Activated CD4-positive, alpha-beta T cell treated with anti-CD3 and anti-CD28 coated beads, Interleukin-2, amount 10 ng/mL, durations not matched to agents 24 days and 14 days (primary cell): Measurements from ENCODE around the gene TFDP1. TPM values are rescaled to one million over a fixed set of nuclear protein-coding genes. Genes with fewer than 3 reads are reported as not detected.
A peak's percentile ranks its signal among the peaks of the same experiment; 100 is the strongest.
"Not testable (repeated sequence)": the region's sequence is repeated elsewhere in the genome, so short reads cannot be mapped to it uniquely, and the experiment has no call there.

Source experiments
- DNase-seq: peaks from one replicate; pipeline ENCODE4 v3.0.0; 2022
- H3K27ac Mint-ChIP-seq: one replicate; pipeline ENCODE4 v1.8.0; 2022; ENCODE audit warnings: mild to moderate bottlenecking, mixed read lengths
- H3K27me3 Mint-ChIP-seq: one replicate; pipeline ENCODE4 v1.8.0; 2022; ENCODE audit warnings: mixed read lengths
- H3K36me3 Mint-ChIP-seq: one replicate; pipeline ENCODE4 v1.8.0; 2022; ENCODE audit warnings: low read depth, mild to moderate bottlenecking, mixed read lengths
- H3K4me1 Mint-ChIP-seq: one replicate; pipeline ENCODE4 v1.8.0; 2021; ENCODE audit warnings: mixed read lengths
- H3K4me3 Mint-ChIP-seq: one replicate; pipeline ENCODE4 v1.8.0; 2022; ENCODE audit warnings: mild to moderate bottlenecking, moderate library complexity, mixed read lengths
- H3K9me3 Mint-ChIP-seq: one replicate; pipeline ENCODE4 v1.8.0; 2021; ENCODE audit warnings: mixed read lengths
- intact Hi-C: fragments of 100-400 bp; cut with micrococcal nuclease; formaldehyde crosslinking; loops from one replicate; pipeline ENCODE4 v1.15.1; 2023
- total RNA-seq: library from RNA; stranded (reverse); gene quantifications from 2 replicates; pipeline ENCODE4 v1.2.3, GENCODE V29; 2022

The TFDP1 gene
- total RNA-seq, 1 donor from 2014 or later: 180 TPM

- H3K9me3 Mint-ChIP-seq: no peaks in the 10 kb centered on the region
Observed at GRCh38 chr13:113616991-113617749, 32.6 kb downstream of the TFDP1 start.

GRCh38 chr13:113617961-113618360 is 33.4 kb downstream of the TFDP1 start:
- no peaks in the 10 kb centered on the region for H3K27me3 Mint-ChIP-seq
- peaks cover 20% of the 10 kb centered on the region for H3K36me3 Mint-ChIP-seq
- intact Hi-C loops: no loop called here
- no peak overlapping the region for H3K4me3 Mint-ChIP-seq
- no peaks in the 10 kb centered on the region for H3K9me3 Mint-ChIP-seq
- H3K4me1 Mint-ChIP-seq: no peaks in the 10 kb centered on the region
- DNase-seq: no peak
- H3K27ac Mint-ChIP-seq: no peak overlapping the region

More at GRCh38 chr13:113616991-113617749, 32.6 kb downstream of the TFDP1 start:
- Mint-ChIP-seq H3K36me3 (peaks cover 23% of the 10 kb centered on the region), H3K4me3 (no peak overlapping the region), H3K4me1 (peaks cover 2% of the 10 kb centered on the region), H3K27me3 (no peaks in the 10 kb centered on the region), H3K27ac (no peak overlapping the region)
- intact Hi-C loops: no loop called here
- no peak for DNase-seq

- no peaks in the 10 kb centered on the region for H3K27me3 Mint-ChIP-seq
Observed at GRCh38 chr13:113618455-113618854, 33.9 kb downstream of the TFDP1 start.

GRCh38 chr13:113620036-113620796 is 35.7 kb downstream of the TFDP1 start:
- H3K4me3 Mint-ChIP-seq: no peak overlapping the region
- no peaks in the 10 kb centered on the region for H3K27me3 Mint-ChIP-seq
- no peaks in the 10 kb centered on the region for H3K4me1 Mint-ChIP-seq
- H3K9me3 Mint-ChIP-seq: no peaks in the 10 kb centered on the region
- DNase-seq: no peak
- no peak overlapping the region for H3K27ac Mint-ChIP-seq
- peaks cover 33% of the 10 kb centered on the region for H3K36me3 Mint-ChIP-seq
- intact Hi-C loops: no loop called here

More at GRCh38 chr13:113618455-113618854, 33.9 kb downstream of the TFDP1 start:
- Mint-ChIP-seq H3K36me3 (peaks cover 22% of the 10 kb centered on the region), H3K27ac (no peak overlapping the region), H3K4me3 (no peak overlapping the region), H3K9me3 (no peaks in the 10 kb centered on the region), H3K4me1 (no peaks in the 10 kb centered on the region)
- DNase-seq: no peak
- intact Hi-C loops: no loop called here

GRCh38 chr13:113621046-113621445 is 36.5 kb downstream of the TFDP1 start:
- Mint-ChIP-seq H3K27ac (peak overlapping the region; percentile 29), H3K4me3 (no peak overlapping the region), H3K4me1 (no peaks in the 10 kb centered on the region), H3K27me3 (no peaks in the 10 kb centered on the region), H3K9me3 (no peaks in the 10 kb centered on the region), H3K36me3 (peaks cover 39% of the 10 kb centered on the region)
- intact Hi-C loops: no loop called here
- no peak for DNase-seq

- H3K9me3 Mint-ChIP-seq, H3K4me3 Mint-ChIP-seq, H3K27me3 Mint-ChIP-seq, H3K4me1 Mint-ChIP-seq, DNase-seq, intact Hi-C loops: not testable (repeated sequence)
- H3K36me3 Mint-ChIP-seq: peaks cover 41% of the 10 kb centered on the region
- H3K27ac Mint-ChIP-seq: peak overlapping the region; percentile 6
Observed at GRCh38 chr13:113621498-113621897, 36.9 kb downstream of the TFDP1 start.

- H3K27ac Mint-ChIP-seq, H3K4me1 Mint-ChIP-seq, H3K9me3 Mint-ChIP-seq, H3K27me3 Mint-ChIP-seq, H3K4me3 Mint-ChIP-seq, DNase-seq, intact Hi-C loops: not testable (repeated sequence)
- H3K36me3 Mint-ChIP-seq: peaks cover 45% of the 10 kb centered on the region
Observed at GRCh38 chr13:113621986-113622550, 37.5 kb downstream of the TFDP1 start.

- Mint-ChIP-seq H3K36me3 (peaks cover 47% of the 10 kb centered on the region), H3K4me1 (no peaks in the 10 kb centered on the region), H3K27ac (no peak overlapping the region), H3K27me3 (no peaks in the 10 kb centered on the region), H3K4me3 (no peak overlapping the region), H3K9me3 (no peaks in the 10 kb centered on the region)
- intact Hi-C loops: no loop called here
- no peak for DNase-seq
Observed at GRCh38 chr13:113622791-113623490, 38.4 kb downstream of the TFDP1 start.

- Mint-ChIP-seq H3K36me3 (peaks cover 47% of the 10 kb centered on the region), H3K4me3 (no peak overlapping the region), H3K27me3 (no peaks in the 10 kb centered on the region)
Observed at GRCh38 chr13:113623491-113624234, 39.1 kb downstream of the TFDP1 start.

GRCh38 chr13:113624235-113624587 is 39.7 kb downstream of the TFDP1 start:
- intact Hi-C loops: no loop called here
- no peak for DNase-seq
- Mint-ChIP-seq H3K27ac (no peak overlapping the region), H3K36me3 (peaks cover 45% of the 10 kb centered on the region), H3K4me3 (no peak overlapping the region), H3K4me1 (no peaks in the 10 kb centered on the region), H3K9me3 (no peaks in the 10 kb centered on the region), H3K27me3 (no peaks in the 10 kb centered on the region)

More at GRCh38 chr13:113623491-113624234, 39.1 kb downstream of the TFDP1 start:
- no peaks in the 10 kb centered on the region for H3K9me3 Mint-ChIP-seq
- intact Hi-C loops: no loop called here
- no peak overlapping the region for H3K27ac Mint-ChIP-seq
- DNase-seq: no peak
- H3K4me1 Mint-ChIP-seq: no peaks in the 10 kb centered on the region

- DNase-seq, H3K27ac Mint-ChIP-seq, intact Hi-C loops, H3K9me3 Mint-ChIP-seq, H3K4me1 Mint-ChIP-seq, H3K27me3 Mint-ChIP-seq, H3K4me3 Mint-ChIP-seq: not testable (repeated sequence)
- peaks cover 49% of the 10 kb centered on the region for H3K36me3 Mint-ChIP-seq
Observed at GRCh38 chr13:113624640-113625304, 40.2 kb downstream of the TFDP1 start.

GRCh38 chr13:113625965-113626721 is 41.6 kb downstream of the TFDP1 start:
- no peaks in the 10 kb centered on the region for H3K9me3 Mint-ChIP-seq
- no peak overlapping the region for H3K27ac Mint-ChIP-seq

More at GRCh38 chr13:113625965-113626721, 41.6 kb downstream of the TFDP1 start:
- no peaks in the 10 kb centered on the region for H3K4me1 Mint-ChIP-seq
- peaks cover 48% of the 10 kb centered on the region for H3K36me3 Mint-ChIP-seq
- intact Hi-C loops: no loop called here
- H3K4me3 Mint-ChIP-seq: no peak overlapping the region
- H3K27me3 Mint-ChIP-seq: no peaks in the 10 kb centered on the region
- DNase-seq: no peak
